DOHH2 (cell line): ENCODE results near the gene ERVV-1.

Experiments used
- H3F3A ChIP-seq: fragments of 200-600 bp; sonication (generic), shearing (Covaris generic); 2 replicates; pipeline ENCODE4 v1.6.0; 2016; ENCODE audit warnings: antibody characterized with exemption, mild to moderate bottlenecking; ENCODE audit not compliant: control insufficient read depth, insufficient read depth
- H3K27ac ChIP-seq: fragments of 200-600 bp; sonication (generic); 2 replicates; pipeline ENCODE4 v1.5.1; 2014; ENCODE audit warnings: low read depth, mild to moderate bottlenecking, low read length, moderate library complexity
- H3K27me3 ChIP-seq: fragments of 200-600 bp; sonication (generic); 2 replicates; pipeline ENCODE4 v1.6.1; 2014; ENCODE audit warnings: mild to moderate bottlenecking, low read length, mixed read lengths; ENCODE audit not compliant: control insufficient read depth
- H3K36me3 ChIP-seq: fragments of 200-600 bp; sonication (generic); 2 replicates; pipeline ENCODE4 v1.6.1; 2014; ENCODE audit warnings: mild to moderate bottlenecking, low read length, moderate library complexity, mixed read lengths; ENCODE audit not compliant: control insufficient read depth
- H3K4me1 ChIP-seq: fragments of 200-600 bp; sonication (generic); 2 replicates; pipeline ENCODE4 v1.6.1; 2014; ENCODE audit warnings: mild to moderate bottlenecking, low read length, mixed read lengths; ENCODE audit not compliant: control insufficient read depth
- H3K4me2 ChIP-seq: fragments of 200-600 bp; sonication (generic); 2 replicates; pipeline ENCODE4 v1.6.0; 2014; ENCODE audit warnings: mild to moderate bottlenecking, low read length, moderate library complexity
- H3K4me3 ChIP-seq: fragments of 200-600 bp; sonication (generic); 2 replicates; pipeline ENCODE4 v1.5.1; 2014; ENCODE audit warnings: mild to moderate bottlenecking, low read length, mixed read lengths
- H3K79me2 ChIP-seq: fragments of 200-600 bp; sonication (generic); 2 replicates; pipeline ENCODE4 v1.6.1; 2014; ENCODE audit warnings: mild to moderate bottlenecking, low read length, mixed read lengths; ENCODE audit not compliant: control insufficient read depth
- H3K9me2 ChIP-seq: fragments of 200-600 bp; sonication (generic); replicated peaks from 2 replicates; pipeline ENCODE4 v1.6.1; 2014; ENCODE audit warnings: mild to moderate bottlenecking, low read length, mixed read lengths; ENCODE audit not compliant: control insufficient read depth
- H3K9me3 ChIP-seq: fragments of 200-600 bp; sonication (generic); 2 replicates; pipeline ENCODE4 v1.6.1; 2014; ENCODE audit warnings: antibody characterized with exemption, low read length, mixed read lengths; ENCODE audit not compliant: control insufficient read depth, insufficient read depth
- H4K20me1 ChIP-seq: fragments of 200-600 bp; sonication (generic); 2 replicates; pipeline ENCODE4 v1.6.0; 2014; ENCODE audit warnings: low read depth, mild to moderate bottlenecking, antibody characterized with exemption, low read length, moderate library complexity; ENCODE audit not compliant: control insufficient read depth, insufficient read depth
- CTCF ChIP-seq: fragments of 200-600 bp; sonication (generic); IDR thresholded peaks from one replicate; pipeline ENCODE4 v1.5.1; 2014; ENCODE audit warnings: antibody characterized with exemption, mild to moderate bottlenecking, low read depth, low read length; ENCODE audit not compliant: poor library complexity, severe bottlenecking
- EZH2phosphoT487 ChIP-seq: fragments of 200-600 bp; sonication (generic); IDR thresholded peaks from 2 replicates; pipeline ENCODE4 v1.6.1; 2017; ENCODE audit warnings: borderline replicate concordance, mild to moderate bottlenecking, antibody characterized with exemption, low read length, moderate library complexity, mixed read lengths

ERVV-1 gene

GRCh38 chr19:53034948-53035675, 21.4 kb downstream of the ERVV-1 start:
- no peak overlapping the region for H3K4me2 ChIP-seq
- H3F3A ChIP-seq: no peaks in the 10 kb centered on the region
- no peaks in the 10 kb centered on the region for H3K9me2 ChIP-seq
- no peaks in the 10 kb centered on the region for H3K4me1 ChIP-seq
- no peaks in the 10 kb centered on the region for H3K36me3 ChIP-seq
- H3K27ac ChIP-seq: no peak overlapping the region
- no peak overlapping the region for H3K4me3 ChIP-seq
- no peaks in the 10 kb centered on the region for H3K79me2 ChIP-seq
- no peaks in the 10 kb centered on the region for H4K20me1 ChIP-seq
- H3K27me3 ChIP-seq: no peaks in the 10 kb centered on the region
- peaks cover 8% of the 10 kb centered on the region; the same call in 1 of the 2 replicates for H3K9me3 ChIP-seq
- no peak for TF ChIP-seq CTCF

- H3K27ac ChIP-seq: no peak overlapping the region
- TF ChIP-seq CTCF (no peak), EZH2phosphoT487 (no peak)
- no peaks in the 10 kb centered on the region for H3K4me1 ChIP-seq
- no peaks in the 10 kb centered on the region for H3K9me2 ChIP-seq
- no peak overlapping the region for H3K4me2 ChIP-seq
- H3K27me3 ChIP-seq: no peaks in the 10 kb centered on the region
- H3K4me3 ChIP-seq: no peak overlapping the region
- no peaks in the 10 kb centered on the region for H3F3A ChIP-seq
- peaks cover 8% of the 10 kb centered on the region; the same call in 1 of the 2 replicates for H3K9me3 ChIP-seq
- no peaks in the 10 kb centered on the region for H3K79me2 ChIP-seq
- no peaks in the 10 kb centered on the region for H3K36me3 ChIP-seq
- no peaks in the 10 kb centered on the region for H4K20me1 ChIP-seq
Measured at GRCh38 chr19:53037101-53038097, 23.7 kb downstream of the ERVV-1 start.

DNA sequence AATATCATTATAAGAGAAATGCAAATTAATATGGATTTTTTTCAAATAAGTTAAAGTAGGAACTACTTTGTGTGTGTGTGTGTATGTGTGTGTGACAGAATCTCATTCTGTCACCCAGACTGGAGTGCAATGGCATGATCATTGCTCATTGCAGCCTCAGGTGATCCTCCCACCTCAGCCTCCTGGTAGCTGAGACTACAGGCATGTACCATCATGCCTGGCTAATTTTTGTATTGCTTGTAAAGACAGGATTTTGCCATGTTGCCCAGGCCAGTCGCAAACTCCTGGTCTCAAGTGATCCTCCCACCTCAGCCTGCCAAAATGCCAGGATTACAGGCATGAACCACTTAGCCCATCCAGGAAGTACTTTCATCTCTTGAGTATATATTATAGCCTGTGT, 27.6 kb downstream of the ERVV-1 start:
- Histone ChIP-seq H3K4me3 (no peak overlapping the region), H3K27me3 (no peaks in the 10 kb centered on the region), H3K4me1 (no peaks in the 10 kb centered on the region), H3K27ac (no peak overlapping the region), H3K36me3 (no peaks in the 10 kb centered on the region), H3F3A (no peaks in the 10 kb centered on the region), H3K4me2 (no peak overlapping the region), H3K79me2 (no peaks in the 10 kb centered on the region), H4K20me1 (no peaks in the 10 kb centered on the region), H3K9me3 (peaks cover 8% of the 10 kb centered on the region; the same call in 1 of the 2 replicates), H3K9me2 (no peaks in the 10 kb centered on the region)
- TF ChIP-seq CTCF (no peak), EZH2phosphoT487 (no peak)
